ENCODE results near the gene STXBP1. TPM values are rescaled to one million over a fixed set of nuclear protein-coding genes. Genes with fewer than 3 reads are reported as not detected.

Gene STXBP1
- total and polyA plus RNA-seq, 2 of the 13 experiments (the other 11 are each of a cell fraction or from before 2014, with no cell fraction given): 2.9 TPM

GRCh38 chr9:127608104-127608966 lies 3.7 kb upstream of the STXBP1 start (continued):
- TF ChIP-seq ZBTB34 (CRISPR knock-in tag; IDR thresholded peaks at IDR 0.05) (no peak), ZNF710 (CRISPR knock-in tag; IDR thresholded peaks at IDR 0.05; ENCODE audit: borderline replicate concordance) (no peak), MIXL1 (CRISPR knock-in tag; IDR thresholded peaks at IDR 0.05) (0 out of 2 replicates have a peak, but pooled peaks have one; percentile 35), ZNF180 (CRISPR knock-in tag; IDR thresholded peaks at IDR 0.05; ENCODE audit: borderline replicate concordance, low read depth) (no peak), SOX13 (IDR thresholded peaks at IDR 0.05) (no peak), SOX13 (CRISPR knock-in tag; conservative IDR thresholded peaks at IDR 0.05 in 1 of 2, IDR thresholded peaks at IDR 0.05 in 1 of 2) (peak in 1 of 2 experiments; percentile 32; a peak in 1 of 4 replicates), RAD21 (CRISPR knock-in tag; IDR thresholded peaks at IDR 0.05) (no peak), MBNL3 (CRISPR knock-in tag; conservative IDR thresholded peaks at IDR 0.05) (no peak), SAP130 (CRISPR knock-in tag; IDR thresholded peaks at IDR 0.05; ENCODE audit: low read depth) (peak; percentile 59), BRD4 (CRISPR knock-in tag; IDR thresholded peaks at IDR 0.05) (peak; percentile 43; the same call in 1 of the 2 replicates), ZNF142 (CRISPR knock-in tag; IDR thresholded peaks at IDR 0.05) (no peak), ZKSCAN5 (CRISPR knock-in tag; IDR thresholded peaks at IDR 0.05) (no peak), PAF1 (CRISPR knock-in tag; IDR thresholded peaks at IDR 0.05) (no peak), ZNF24 (IDR thresholded peaks at IDR 0.05) (no peak), ZNF614 (CRISPR knock-in tag; IDR thresholded peaks at IDR 0.05; ENCODE audit: borderline replicate concordance) (no peak; the same call in 1 of the 2 replicates), NCOR1 (IDR thresholded peaks at IDR 0.05; ENCODE audit: borderline replicate concordance, low read length) (no peak), GATAD2A (CRISPR knock-in tag; IDR thresholded peaks at IDR 0.05) (peak; percentile 57), NFYC (CRISPR knock-in tag; IDR thresholded peaks at IDR 0.05) (peak; percentile 18; the same call in 1 of the 2 replicates), MTA1 (CRISPR knock-in tag; IDR thresholded peaks at IDR 0.05; ENCODE audit: borderline replicate concordance) (peak; percentile 46; the same call in 1 of the 2 replicates), ZBTB14 (CRISPR knock-in tag; IDR thresholded peaks at IDR 0.05) (0 out of 2 replicates have a peak, but pooled peaks have one; percentile 50)

All from HepG2 (cell line).